Stimulated activated CD8-positive, alpha-beta memory T cell treated with anti-CD3 and anti-CD28 coated beads, Interleukin-12 subunit alpha, Interleukin-12 subunit beta, amount 100 ng/mL, for 4 hours (primary cell): ENCODE data around the gene NOL4L.

Source experiments
- DNase-seq: peaks from one replicate; pipeline ENCODE4 v3.0.0-alpha.2; 2020; ENCODE audit warnings: low read depth

NOL4L gene, protein sequence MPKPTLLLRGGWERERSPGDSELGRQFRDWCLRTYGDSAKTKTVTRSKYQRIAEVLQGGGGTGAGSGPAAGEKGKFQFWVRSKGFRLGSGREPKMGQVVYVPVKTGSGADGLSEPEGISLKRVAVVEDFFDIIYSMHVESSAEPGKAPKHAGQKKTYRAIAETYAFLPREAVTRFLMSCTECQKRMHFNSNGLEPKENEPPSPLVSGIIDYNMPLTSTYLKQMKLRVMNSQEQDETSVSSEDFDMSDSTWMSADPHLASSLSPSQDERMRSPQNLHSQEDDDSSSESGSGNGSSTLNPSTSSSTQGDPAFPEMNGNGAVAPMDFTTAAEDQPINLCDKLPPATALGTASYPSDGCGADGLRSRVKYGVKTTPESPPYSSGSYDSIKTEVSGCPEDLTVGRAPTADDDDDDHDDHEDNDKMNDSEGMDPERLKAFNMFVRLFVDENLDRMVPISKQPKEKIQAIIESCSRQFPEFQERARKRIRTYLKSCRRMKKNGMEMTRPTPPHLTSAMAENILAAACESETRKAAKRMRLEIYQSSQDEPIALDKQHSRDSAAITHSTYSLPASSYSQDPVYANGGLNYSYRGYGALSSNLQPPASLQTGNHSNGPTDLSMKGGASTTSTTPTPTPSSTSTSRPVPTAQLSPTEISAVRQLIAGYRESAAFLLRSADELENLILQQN

DNA sequence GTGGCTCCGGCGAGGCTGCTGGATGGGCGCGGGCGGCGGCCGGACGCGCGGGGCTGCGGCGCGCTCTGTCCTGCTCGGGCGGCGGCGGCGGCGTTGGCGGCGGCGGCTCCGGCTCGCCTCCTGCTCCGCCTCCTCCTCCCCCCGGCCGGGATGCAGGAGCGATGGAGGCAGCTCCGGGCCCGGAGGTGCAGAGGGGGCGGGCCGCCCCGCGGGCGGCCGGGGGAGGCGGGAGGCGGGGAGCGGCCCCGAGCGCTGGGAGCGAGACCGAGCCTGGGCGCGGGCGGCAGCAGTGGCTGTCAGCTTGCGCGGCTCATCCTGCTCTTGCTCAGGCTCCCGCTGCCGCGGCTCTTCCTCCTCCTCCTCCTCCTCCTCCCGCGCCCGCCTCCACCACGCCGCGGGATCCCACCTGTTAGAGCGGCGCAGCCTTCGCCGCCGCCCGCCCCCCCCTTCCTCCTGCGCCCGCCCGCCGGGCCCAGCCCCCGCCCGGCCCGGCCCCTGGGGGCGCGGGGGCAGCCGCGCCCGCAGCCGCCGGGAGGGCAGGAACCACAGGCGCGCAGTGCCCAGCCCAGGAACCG lies at the start of gene NOL4L:
TSS of gene NOL4L (minus strand) at position 323 of the 575 bp plus-strand sequence. CDS start 443 bp downstream, outside the sequence.
- peak; percentile 43 for DNase-seq

- no peak for DNase-seq
Observed at GRCh38 chr20:32634041-32634805, 49.1 kb upstream of the NOL4L start.

GRCh38 chr20:32632461-32633354 lies 47.6 kb upstream of the NOL4L start:
- DNase-seq, result no peak

DNA sequence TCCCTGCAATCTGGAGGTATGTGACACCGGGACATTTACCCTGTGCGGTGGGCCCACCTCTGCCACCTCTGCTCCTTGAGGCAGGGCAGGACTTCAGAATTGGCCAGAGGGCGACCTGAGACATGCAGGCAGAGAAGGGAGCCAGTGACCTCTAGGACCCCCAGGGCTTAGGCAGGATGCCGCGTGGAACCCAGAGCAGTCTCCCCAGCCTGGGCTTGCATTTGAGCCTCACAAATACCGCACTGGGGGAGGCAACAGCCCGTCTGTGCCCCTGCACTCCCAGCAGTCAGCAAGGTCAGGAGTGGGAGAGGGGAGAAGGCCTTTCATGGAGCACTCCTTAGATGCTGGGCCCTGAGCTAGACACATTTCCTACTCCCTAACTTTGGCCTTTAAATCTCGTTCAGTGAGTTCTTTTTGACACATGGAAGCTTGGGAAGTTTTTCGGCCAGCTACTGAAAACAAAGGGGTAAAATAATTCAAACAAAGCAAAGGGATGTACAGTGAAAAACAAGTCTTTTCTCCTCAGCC lies 46.9 kb upstream of the NOL4L start:
- no peak for DNase-seq

- DNase-seq, result no peak
Observed at GRCh38 chr20:32629813-32630212, 44.7 kb upstream of the NOL4L start.

- no peak for DNase-seq
Observed at GRCh38 chr20:32628960-32629530, 43.9 kb upstream of the NOL4L start.

- no peak for DNase-seq
Observed at GRCh38 chr20:32626859-32627636, 41.9 kb upstream of the NOL4L start.

DNA sequence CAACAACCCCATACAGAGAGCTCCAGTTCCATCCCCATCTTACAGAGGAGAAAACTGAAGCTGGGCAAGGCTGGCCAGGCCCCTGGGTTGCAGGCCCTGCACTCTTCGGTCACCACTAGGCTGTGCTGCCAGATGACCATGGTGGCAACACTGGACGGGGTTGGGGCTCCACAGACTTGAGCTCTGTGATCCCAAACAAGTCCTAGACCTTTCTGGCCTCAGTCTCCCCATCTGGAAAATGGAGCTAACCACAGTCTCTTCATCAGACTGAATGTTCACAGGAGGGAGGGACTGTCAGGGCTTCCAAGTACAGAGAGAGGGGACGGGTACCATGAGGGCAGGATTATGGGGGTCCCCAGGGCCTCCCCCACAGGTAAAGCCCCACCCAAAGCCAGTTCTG lies 41.3 kb upstream of the NOL4L start:
- no peak for DNase-seq

DNA sequence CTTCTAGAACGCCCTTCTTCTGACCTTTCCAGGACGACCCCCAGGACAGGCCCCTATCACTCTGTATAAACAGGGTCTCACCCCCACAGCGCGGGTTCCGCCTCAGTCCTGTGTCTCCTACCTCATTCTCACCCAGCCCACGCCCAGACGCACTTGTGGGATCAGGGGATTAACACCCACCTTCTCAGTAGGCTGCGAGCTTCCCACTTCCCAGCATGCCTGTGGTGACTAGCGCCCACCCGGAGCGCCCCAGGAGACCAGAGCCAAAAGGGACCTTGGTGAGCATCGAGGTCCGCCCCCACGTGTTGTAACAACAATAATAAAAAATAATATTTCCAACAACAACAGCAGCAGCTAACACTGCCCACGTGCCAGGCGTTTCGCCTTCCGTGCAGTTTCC lies 40.9 kb upstream of the NOL4L start:
- DNase-seq, result no peak

- no peak for DNase-seq
Observed at GRCh38 chr20:32624687-32625345, 39.7 kb upstream of the NOL4L start.

- DNase-seq, result no peak
Observed at GRCh38 chr20:32623667-32624157, 38.6 kb upstream of the NOL4L start.

- DNase-seq, result no peak
Observed at GRCh38 chr20:32622585-32623468, 37.7 kb upstream of the NOL4L start.

DNA sequence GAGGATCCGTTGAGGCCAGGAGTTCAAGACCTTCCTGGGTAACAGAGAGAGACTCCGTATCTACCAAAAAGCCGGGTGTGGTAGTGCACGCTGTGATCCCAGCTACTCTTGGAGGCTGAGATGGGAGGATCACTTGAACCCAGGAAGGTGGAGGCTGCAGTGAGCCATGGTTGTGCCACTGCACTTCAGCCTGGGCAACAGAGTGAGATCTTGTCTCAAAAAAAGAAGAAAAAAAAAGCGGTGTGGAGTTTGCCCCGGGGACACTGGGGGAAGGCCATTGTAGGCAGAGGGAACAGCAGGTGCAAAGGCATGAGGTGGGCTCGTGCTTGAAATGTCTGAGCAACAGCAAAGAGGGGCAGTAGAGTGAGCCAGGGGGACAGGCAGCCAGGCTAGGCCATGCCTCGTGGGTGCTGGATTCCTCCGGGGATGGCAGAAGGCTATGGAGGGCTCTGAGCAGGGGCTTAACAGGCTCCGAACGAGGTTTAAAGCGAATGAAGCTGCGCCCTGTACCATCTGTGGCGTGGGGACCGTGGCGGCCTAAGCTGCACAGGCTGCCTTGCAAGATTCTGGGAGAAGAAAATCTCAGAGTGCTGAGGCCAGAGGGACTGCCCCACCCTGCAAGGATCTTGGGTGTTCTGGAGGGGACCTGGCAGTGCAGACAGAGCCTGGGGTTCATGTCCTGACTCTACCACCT lies 36.9 kb upstream of the NOL4L start:
- DNase-seq, result no peak

GRCh38 chr20:32621071-32621890 lies 36.1 kb upstream of the NOL4L start:
- no peak for DNase-seq

- no peak for DNase-seq
Observed at GRCh38 chr20:32619586-32619985, 34.5 kb upstream of the NOL4L start.

DNA sequence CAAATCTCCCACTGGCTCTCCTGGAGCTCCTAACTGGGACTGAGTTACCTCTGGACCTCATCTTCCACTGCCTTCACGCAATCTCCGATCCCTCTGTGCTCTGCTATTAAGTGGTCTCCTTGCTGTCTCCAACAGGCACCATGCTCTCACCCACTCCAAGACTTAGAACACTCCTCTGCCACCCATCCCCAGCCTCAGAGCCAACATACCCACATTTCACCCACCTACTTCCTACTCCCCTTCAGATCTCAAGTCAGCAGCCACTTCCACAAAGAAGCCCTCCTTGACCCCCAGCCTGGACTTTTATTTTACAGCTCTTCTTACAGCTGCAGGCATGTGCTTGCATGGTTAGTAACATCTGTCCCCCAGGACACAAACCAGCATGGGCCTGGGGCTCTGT lies 29.6 kb upstream of the NOL4L start:
- no peak for DNase-seq

DNA sequence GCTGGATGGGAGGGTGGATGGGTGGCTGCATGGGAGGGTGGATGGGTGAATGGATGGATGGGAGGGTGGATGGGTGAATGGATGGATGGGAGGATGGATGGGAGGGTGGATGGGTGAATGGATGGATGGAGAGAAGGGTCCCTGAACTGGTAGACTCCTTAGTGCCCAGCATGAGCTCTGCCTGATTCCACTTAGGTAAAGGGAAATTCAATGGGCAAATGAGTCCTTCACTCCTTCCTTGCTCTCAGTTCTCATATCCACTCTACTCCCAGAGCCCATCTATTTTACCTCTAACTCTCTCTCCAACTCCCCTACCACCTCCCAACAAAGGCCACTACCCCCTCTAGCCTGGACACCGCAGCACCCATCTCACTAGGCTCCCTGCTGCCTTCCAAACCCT lies 29.2 kb upstream of the NOL4L start:
- DNase-seq, result no peak
